LNCaP clone FGC (cell line): ENCODE data around the gene NOX3.
"Not testable (repeated sequence)": the region's sequence is repeated elsewhere in the genome, so short reads cannot be mapped to it uniquely, and the experiment has no call there.

Experiments
- DNase-seq: peaks from one replicate; pipeline ENCODE4 v3.0.0-alpha.2; 2011; ENCODE audit warnings: low read depth
- H3K4me3 ChIP-seq: 2 replicates; pipeline ENCODE4 v1.5.1; 2011; ENCODE audit warnings: mild to moderate bottlenecking, low read depth, low read length, control low read depth
- TF ChIP-seq, protein P1 (sequence below): IDR thresholded peaks from 2 replicates; pipeline ENCODE4 v1.5.1; 2012; ENCODE audit warnings: mild to moderate bottlenecking; ENCODE audit not compliant: control insufficient read depth, insufficient read depth; ENCODE audit errors: extremely low read depth

NOX3 gene

DNA sequence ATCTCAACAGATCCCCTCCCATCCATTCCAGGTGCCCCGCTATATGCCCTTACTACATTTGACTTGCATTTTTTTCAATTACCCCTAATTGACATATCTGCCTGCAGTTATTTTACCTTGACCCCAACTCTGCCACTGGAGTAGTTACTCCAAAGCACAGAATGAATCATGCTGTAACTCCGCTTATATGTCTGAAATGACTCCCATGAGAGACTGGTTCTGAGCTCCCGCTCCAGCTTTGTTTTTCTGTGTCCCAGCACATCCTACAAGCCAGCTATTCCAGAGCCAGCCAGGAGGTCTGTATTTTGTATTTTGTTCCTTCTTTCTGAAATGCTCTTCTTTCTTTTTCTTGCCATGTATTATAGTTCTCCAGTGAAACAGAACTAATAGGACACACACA, 10.9 kb upstream of the NOX3 start:
- DNase-seq = no peak
- no peak overlapping the region for H3K4me3 ChIP-seq
- TF ChIP-seq, protein P1, sequence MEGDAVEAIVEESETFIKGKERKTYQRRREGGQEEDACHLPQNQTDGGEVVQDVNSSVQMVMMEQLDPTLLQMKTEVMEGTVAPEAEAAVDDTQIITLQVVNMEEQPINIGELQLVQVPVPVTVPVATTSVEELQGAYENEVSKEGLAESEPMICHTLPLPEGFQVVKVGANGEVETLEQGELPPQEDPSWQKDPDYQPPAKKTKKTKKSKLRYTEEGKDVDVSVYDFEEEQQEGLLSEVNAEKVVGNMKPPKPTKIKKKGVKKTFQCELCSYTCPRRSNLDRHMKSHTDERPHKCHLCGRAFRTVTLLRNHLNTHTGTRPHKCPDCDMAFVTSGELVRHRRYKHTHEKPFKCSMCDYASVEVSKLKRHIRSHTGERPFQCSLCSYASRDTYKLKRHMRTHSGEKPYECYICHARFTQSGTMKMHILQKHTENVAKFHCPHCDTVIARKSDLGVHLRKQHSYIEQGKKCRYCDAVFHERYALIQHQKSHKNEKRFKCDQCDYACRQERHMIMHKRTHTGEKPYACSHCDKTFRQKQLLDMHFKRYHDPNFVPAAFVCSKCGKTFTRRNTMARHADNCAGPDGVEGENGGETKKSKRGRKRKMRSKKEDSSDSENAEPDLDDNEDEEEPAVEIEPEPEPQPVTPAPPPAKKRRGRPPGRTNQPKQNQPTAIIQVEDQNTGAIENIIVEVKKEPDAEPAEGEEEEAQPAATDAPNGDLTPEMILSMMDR = no peak

DNA sequence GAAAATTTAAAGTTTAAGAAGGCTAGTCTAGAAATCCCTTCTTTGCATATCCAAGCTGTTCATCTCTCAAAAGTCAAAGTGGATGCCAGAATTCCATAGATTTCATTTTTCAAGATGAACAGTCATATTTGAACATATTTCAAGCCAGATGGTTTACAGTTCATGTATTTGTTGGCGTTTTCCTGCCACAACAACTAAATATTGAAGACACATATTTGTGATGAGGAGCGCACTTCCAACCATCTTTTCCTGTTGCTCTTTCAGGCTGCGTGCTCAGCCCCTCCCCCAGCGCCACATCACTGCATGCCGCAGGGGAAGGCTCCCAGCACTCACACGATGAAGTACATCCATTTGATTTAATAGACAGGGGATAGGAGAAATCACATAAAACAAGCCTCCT, 5.9 kb upstream of the NOX3 start:
- TF ChIP-seq, protein P1 = no peak
- H3K4me3 ChIP-seq = no peak overlapping the region
- DNase-seq = no peak

DNA sequence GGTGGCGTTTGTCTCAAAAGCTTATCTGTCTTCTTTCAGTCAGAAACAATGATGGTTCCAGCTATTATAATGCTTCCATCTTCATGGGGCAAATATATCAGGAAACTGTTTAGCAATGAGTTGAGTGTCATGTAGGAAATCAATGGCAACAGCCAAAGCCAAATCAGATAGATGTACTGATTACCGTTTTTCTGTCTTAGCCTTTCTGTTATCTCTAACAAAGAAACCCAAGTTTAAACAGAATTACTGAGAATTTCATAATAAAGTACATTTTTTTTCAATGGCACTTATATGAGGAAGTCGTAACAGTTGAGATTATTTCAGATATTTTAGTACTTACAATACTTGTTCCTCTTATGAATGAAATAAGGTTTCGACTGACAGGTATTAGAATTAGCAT, 1.2 kb downstream of the NOX3 start:
- no peak for DNase-seq
- no peak overlapping the region for H3K4me3 ChIP-seq
- TF ChIP-seq, protein P1 = no peak

DNA sequence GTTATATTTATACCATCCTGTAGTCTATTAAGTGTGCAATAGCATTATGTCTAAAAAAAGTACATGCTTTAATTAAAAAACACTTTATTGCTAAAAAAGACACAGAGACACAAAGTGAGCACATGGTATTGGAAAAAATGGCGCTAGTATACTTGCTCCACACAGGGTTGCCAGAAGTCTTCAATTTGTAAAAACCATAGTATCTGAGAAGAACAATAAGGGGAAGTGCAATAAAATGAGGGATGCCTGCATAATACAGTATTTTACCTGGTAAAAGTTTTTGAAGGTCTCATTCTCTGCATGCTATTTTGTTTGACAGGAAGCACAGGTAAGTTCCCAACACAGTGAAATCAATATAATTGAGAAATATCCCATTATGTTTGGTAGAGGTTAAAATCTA, 1.6 kb downstream of the NOX3 start:
- TF ChIP-seq, protein P1 = no peak
- no peak overlapping the region for H3K4me3 ChIP-seq
- DNase-seq = no peak

DNA sequence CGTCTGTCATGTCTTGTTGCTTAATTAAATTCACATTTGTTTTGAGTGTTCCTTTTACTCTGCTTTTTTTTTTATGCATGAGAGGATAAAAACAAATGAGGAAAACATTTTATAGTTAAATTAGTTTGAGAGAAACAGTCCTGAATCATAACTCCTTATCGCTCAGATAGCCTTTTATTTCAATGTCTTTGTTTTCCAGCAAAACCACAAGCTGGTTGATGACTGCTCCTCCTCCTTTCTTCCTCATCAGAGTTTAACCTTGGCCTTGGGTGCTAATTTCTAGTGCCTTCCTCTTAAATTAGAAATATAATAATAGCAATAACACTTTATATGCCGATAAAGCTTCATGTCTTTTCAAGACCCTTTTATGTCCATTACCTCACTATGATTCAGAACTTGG, 3.1 kb downstream of the NOX3 start:
- TF ChIP-seq, protein P1 = no peak
- no peak overlapping the region for H3K4me3 ChIP-seq
- DNase-seq = no peak

DNA sequence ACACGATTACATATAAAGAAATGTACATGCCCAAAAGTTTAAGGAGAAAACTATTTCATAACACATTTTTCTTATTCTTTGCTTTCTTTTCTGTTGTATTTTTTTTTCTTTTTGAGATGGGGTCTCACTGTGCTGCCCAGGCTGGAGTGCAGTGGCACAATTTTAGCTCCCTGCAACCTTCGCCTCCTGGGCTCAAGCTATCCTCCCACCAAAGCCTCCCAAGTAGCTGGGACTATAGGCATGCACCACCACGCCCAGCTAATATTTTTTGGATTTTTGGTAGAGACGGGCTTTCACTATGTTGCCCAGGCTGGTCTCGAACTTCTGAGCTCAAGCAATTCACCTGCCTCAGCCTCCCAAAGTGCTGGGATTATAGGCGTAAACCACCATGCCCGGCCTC, 4.1 kb downstream of the NOX3 start:
- not testable (repeated sequence) for DNase-seq, H3K4me3 ChIP-seq

DNA sequence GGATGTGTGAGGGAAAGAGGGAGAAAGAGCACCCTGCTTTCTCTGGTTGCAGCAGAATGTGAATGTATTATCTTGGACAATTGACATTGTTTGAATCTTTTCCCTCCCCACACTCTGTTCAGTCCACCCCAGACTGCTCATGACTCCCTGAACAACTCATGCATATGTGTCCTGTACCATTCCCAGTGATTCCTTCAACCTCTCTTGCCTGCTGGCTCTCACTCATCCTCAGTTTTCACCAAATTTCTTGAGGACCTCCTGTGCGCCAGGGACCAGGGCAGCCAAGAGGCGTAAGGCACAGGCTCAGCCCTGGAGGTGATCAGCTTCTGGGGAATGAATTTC, 5.4 kb downstream of the NOX3 start:
- TF ChIP-seq, protein P1 = no peak
- no peak for DNase-seq
- no peak overlapping the region for H3K4me3 ChIP-seq
